CD4-positive, alpha-beta memory T cell (primary cell): ENCODE measurements around the gene ALAS2. TPM values are rescaled to one million over a fixed set of nuclear protein-coding genes. Genes with fewer than 3 reads are reported as not detected.
"Not testable (repeated sequence)": the region's sequence is repeated elsewhere in the genome, so short reads cannot be mapped to it uniquely, and the experiment has no call there.

Experiments used
- CTCF ChIA-PET: fragments of 350-600 bp; sonication (Branson Sonifier 250); formaldehyde crosslinking; loops from one replicate; lab custom pipeline; 2021; ENCODE audit warnings: inconsistent platforms; ENCODE audit not compliant: partially characterized antibody; lab: Charles Lee
- POLR2A ChIA-PET: fragments of 350-600 bp; sonication (Branson Sonifier 250); formaldehyde crosslinking; loops from one replicate; lab custom pipeline; 2021; ENCODE audit not compliant: partially characterized antibody; lab: Charles Lee
- DNase-seq, 5 donors: peaks; one replicate each; pipeline versions ENCODE4 v3.0.0 to v3.0.0-alpha.2; 2020 to 2022; ENCODE audit warnings: mixed read lengths in 1 of 5
- H3K27ac ChIP-seq: one replicate; pipeline ENCODE4 v1.7.0; 2013; ENCODE audit warnings: low read depth, low read length
- H3K27me3 ChIP-seq: 2 replicates; pipeline ENCODE4 v1.7.0; 2013; ENCODE audit warnings: mild to moderate bottlenecking, low read length, moderate library complexity; ENCODE audit not compliant: insufficient read depth
- H3K36me3 ChIP-seq: 2 replicates; pipeline ENCODE4 v1.7.0; 2013; ENCODE audit warnings: mild to moderate bottlenecking, low read length, moderate library complexity; ENCODE audit not compliant: insufficient read depth
- H3K4me1 ChIP-seq: 2 replicates; pipeline ENCODE4 v1.7.0; 2013; ENCODE audit warnings: mild to moderate bottlenecking, low read length, moderate library complexity; ENCODE audit not compliant: insufficient read depth
- H3K4me3 ChIP-seq, 2 donors: one replicate each; pipeline ENCODE4 v1.7.0; 2013; ENCODE audit warnings: low read length in 2 of 2, mild to moderate bottlenecking in 1 of 2
- H3K9me3 ChIP-seq, 2 donors: one replicate each; pipeline ENCODE4 v1.7.0; 2013; ENCODE audit warnings: low read length in 2 of 2, control low read depth in 1 of 2; ENCODE audit not compliant: control insufficient read depth in 1 of 2
- H3K27ac Mint-ChIP-seq, 7 donors: one replicate each; pipeline ENCODE4 v1.8.0; 2020 to 2021; ENCODE audit warnings: mixed read lengths in 7 of 7, mild to moderate bottlenecking in 6 of 7, inconsistent platforms in 3 of 7, moderate library complexity in 3 of 7
- H3K27me3 Mint-ChIP-seq, 2 donors: one replicate each; pipeline ENCODE4 v1.8.0; 2020 to 2021; ENCODE audit warnings: mixed read lengths in 2 of 2
- H3K36me3 Mint-ChIP-seq, 2 donors: one replicate each; pipeline ENCODE4 v1.8.0; 2020 to 2021; ENCODE audit warnings: mixed read lengths in 2 of 2, inconsistent platforms in 1 of 2, mild to moderate bottlenecking in 1 of 2
- H3K4me1 Mint-ChIP-seq, 4 donors: one replicate each; pipeline ENCODE4 v1.8.0; 2020 to 2021; ENCODE audit warnings: mixed read lengths in 4 of 4, mild to moderate bottlenecking in 1 of 4
- H3K4me3 Mint-ChIP-seq, 8 donors: one replicate each; pipeline ENCODE4 v1.8.0; 2020 to 2021; ENCODE audit warnings: mixed read lengths in 8 of 8, mild to moderate bottlenecking in 7 of 8, moderate library complexity in 6 of 8, inconsistent platforms in 3 of 8
- H3K9me3 Mint-ChIP-seq, 8 donors: one replicate each; pipeline ENCODE4 v1.8.0; 2020 to 2021; ENCODE audit warnings: mixed read lengths in 8 of 8, mild to moderate bottlenecking in 5 of 8, inconsistent platforms in 3 of 8, moderate library complexity in 1 of 8
- intact Hi-C: fragments of 100-400 bp; cut with micrococcal nuclease; formaldehyde crosslinking; loops from one replicate; pipeline ENCODE4 v1.15.1; 2023
- polyA plus RNA-seq, 2 donors: library from polyadenylated mRNA; unstranded; fragments of 300-500 nt; fragmentation: Illumina TruSeq; gene quantifications; one replicate each; pipeline ENCODE4 v1.2.3, GENCODE V29; 2021
- total RNA-seq, 2 experiments: library from RNA; stranded (reverse); gene quantifications; one replicate each; pipeline ENCODE4 v1.2.3, GENCODE V29; 2021

ALAS2 gene
- total and polyA plus RNA-seq, 4 experiments from 2014 or later: not detected

GRCh38 chrX:55050599-55050998 lies 19.8 kb upstream of the ALAS2 start:
- H3K4me3 Mint-ChIP-seq, H3K27ac ChIP-seq, H3K4me1 Mint-ChIP-seq, H3K36me3 Mint-ChIP-seq, POLR2A ChIA-PET, H3K27me3 Mint-ChIP-seq, H3K4me1 ChIP-seq, H3K27ac Mint-ChIP-seq, DNase-seq, H3K27me3 ChIP-seq, H3K4me3 ChIP-seq, intact Hi-C loops, H3K9me3 Mint-ChIP-seq, CTCF ChIA-PET, H3K9me3 ChIP-seq, H3K36me3 ChIP-seq: not testable (repeated sequence)

- Mint-ChIP-seq H3K9me3 (peaks cover 0 to 3% (median 0%) of the 10 kb centered on the region in 8 donors), H3K27ac (no peak overlapping the region), H3K4me1 (no peaks in the 10 kb centered on the region), H3K27me3 (no peaks in the 10 kb centered on the region), H3K36me3 (no peaks in the 10 kb centered on the region), H3K4me3 (no peak overlapping the region)
- no peaks in the 10 kb centered on the region for H3K9me3 ChIP-seq
- no peaks in the 10 kb centered on the region for H3K27me3 ChIP-seq
- POLR2A ChIA-PET: no interaction called here
- no peak overlapping the region for H3K4me3 ChIP-seq
- H3K36me3 ChIP-seq: no peaks in the 10 kb centered on the region
- intact Hi-C loops: no loop called here
- H3K4me1 ChIP-seq: no peaks in the 10 kb centered on the region
- CTCF ChIA-PET: no interaction called here
- H3K27ac ChIP-seq: no peak overlapping the region
- DNase-seq: no peak
These were observed 10.7 kb upstream of the ALAS2 start for GRCh38 chrX:55041514-55041913.

GRCh38 chrX:55039471-55039870 lies 8.7 kb upstream of the ALAS2 start:
- H3K9me3 Mint-ChIP-seq: peaks cover 0 to 4% (median 0%) of the 10 kb centered on the region in 8 donors
- POLR2A ChIA-PET: no interaction called here
- no peaks in the 10 kb centered on the region for H3K27me3 ChIP-seq
- no peak overlapping the region for H3K4me3 ChIP-seq
- H3K36me3 ChIP-seq: no peaks in the 10 kb centered on the region
- no peak overlapping the region for H3K27ac Mint-ChIP-seq
- H3K4me1 ChIP-seq: no peaks in the 10 kb centered on the region
- CTCF ChIA-PET: interaction anchor here (0.7 kb wide), 1 partner anchor 36 kb away, joined by 3 read pairs; no protein-coding TSS in a partner anchor
- no peaks in the 10 kb centered on the region for H3K4me1 Mint-ChIP-seq
- H3K27me3 Mint-ChIP-seq: no peaks in the 10 kb centered on the region
- H3K9me3 ChIP-seq: no peaks in the 10 kb centered on the region
- DNase-seq: no peak
- no peaks in the 10 kb centered on the region for H3K36me3 Mint-ChIP-seq
- intact Hi-C loops: no loop called here
- no peak overlapping the region for H3K4me3 Mint-ChIP-seq
- H3K27ac ChIP-seq: no peak overlapping the region

GRCh38 chrX:55033429-55033828 lies 2.7 kb upstream of the ALAS2 start:
- H3K4me3 ChIP-seq: no peak overlapping the region
- Mint-ChIP-seq H3K4me3 (no peak overlapping the region), H3K27ac (no peak overlapping the region), H3K9me3 (peaks cover 0 to 4% (median 0%) of the 10 kb centered on the region in 8 donors), H3K36me3 (no peaks in the 10 kb centered on the region), H3K4me1 (no peaks in the 10 kb centered on the region), H3K27me3 (no peaks in the 10 kb centered on the region)
- no peaks in the 10 kb centered on the region for H3K27me3 ChIP-seq
- DNase-seq: no peak
- ChIA-PET POLR2A (no interaction called here), CTCF (no interaction called here)
- intact Hi-C loops: no loop called here
- no peaks in the 10 kb centered on the region for H3K4me1 ChIP-seq
- H3K27ac ChIP-seq: no peak overlapping the region
- no peaks in the 10 kb centered on the region for H3K9me3 ChIP-seq
- H3K36me3 ChIP-seq: no peaks in the 10 kb centered on the region

GRCh38 chrX:55029291-55029690 lies 1.5 kb downstream of the ALAS2 start:
- Mint-ChIP-seq H3K4me1 (no peaks in the 10 kb centered on the region), H3K27ac (no peak overlapping the region), H3K9me3 (peaks cover 0 to 2% (median 0%) of the 10 kb centered on the region in 8 donors), H3K36me3 (peaks cover 0 to 4% of the 10 kb centered on the region in 2 donors), H3K4me3 (no peak overlapping the region), H3K27me3 (no peaks in the 10 kb centered on the region)
- no peak for DNase-seq
- Histone ChIP-seq H3K4me3 (no peak overlapping the region), H3K4me1 (no peaks in the 10 kb centered on the region), H3K27me3 (no peaks in the 10 kb centered on the region), H3K27ac (no peak overlapping the region), H3K9me3 (no peaks in the 10 kb centered on the region), H3K36me3 (no peaks in the 10 kb centered on the region)
- ChIA-PET CTCF (no interaction called here), POLR2A (no interaction called here)
- intact Hi-C loops: no loop called here

- H3K27ac ChIP-seq: no peak overlapping the region
- CTCF ChIA-PET: no interaction called here
- H3K27ac Mint-ChIP-seq: no peak overlapping the region
- no peaks in the 10 kb centered on the region for H3K4me1 Mint-ChIP-seq
- H3K4me3 Mint-ChIP-seq: no peak overlapping the region
- no peak overlapping the region for H3K4me3 ChIP-seq
- POLR2A ChIA-PET: no interaction called here
- H3K27me3 Mint-ChIP-seq: no peaks in the 10 kb centered on the region
- intact Hi-C loops: no loop called here
- peaks cover 0 to 2% (median 0%) of the 10 kb centered on the region in 8 donors for H3K9me3 Mint-ChIP-seq
- DNase-seq: no peak
- peaks cover 0 to 4% of the 10 kb centered on the region in 2 donors for H3K36me3 Mint-ChIP-seq
- no peaks in the 10 kb centered on the region for H3K9me3 ChIP-seq
- no peaks in the 10 kb centered on the region for H3K27me3 ChIP-seq
- H3K36me3 ChIP-seq: no peaks in the 10 kb centered on the region
- H3K4me1 ChIP-seq: no peaks in the 10 kb centered on the region
These were observed 2.2 kb downstream of the ALAS2 start for GRCh38 chrX:55028611-55029010.

- Histone ChIP-seq H3K4me3 (no peak overlapping the region), H3K4me1 (no peaks in the 10 kb centered on the region), H3K27me3 (no peaks in the 10 kb centered on the region), H3K9me3 (no peaks in the 10 kb centered on the region), H3K36me3 (no peaks in the 10 kb centered on the region), H3K27ac (no peak overlapping the region)
- ChIA-PET CTCF (no interaction called here), POLR2A (no interaction called here)
- H3K36me3 Mint-ChIP-seq: peaks cover 0 to 4% of the 10 kb centered on the region in 2 donors
- no peak overlapping the region for H3K4me3 Mint-ChIP-seq
- intact Hi-C loops: no loop called here
- no peaks in the 10 kb centered on the region for H3K27me3 Mint-ChIP-seq
- H3K27ac Mint-ChIP-seq: peak overlapping the region in 1 of 7 donors; percentile 57
- peaks cover 0 to 2% (median 0%) of the 10 kb centered on the region in 8 donors for H3K9me3 Mint-ChIP-seq
- H3K4me1 Mint-ChIP-seq: no peaks in the 10 kb centered on the region
- no peak for DNase-seq
These were observed 2.7 kb downstream of the ALAS2 start for GRCh38 chrX:55028040-55028439.

- peak overlapping the region in 1 of 8 donors; percentile 31 for H3K4me3 Mint-ChIP-seq
- Histone ChIP-seq H3K4me3 (no peak overlapping the region), H3K9me3 (no peaks in the 10 kb centered on the region), H3K27ac (no peak overlapping the region), H3K4me1 (no peaks in the 10 kb centered on the region), H3K27me3 (no peaks in the 10 kb centered on the region), H3K36me3 (no peaks in the 10 kb centered on the region)
- no peaks in the 10 kb centered on the region for H3K4me1 Mint-ChIP-seq
- DNase-seq: no peak
- no peaks in the 10 kb centered on the region for H3K27me3 Mint-ChIP-seq
- peaks cover 0 to 4% of the 10 kb centered on the region in 2 donors for H3K36me3 Mint-ChIP-seq
- ChIA-PET POLR2A (no interaction called here), CTCF (no interaction called here)
- H3K9me3 Mint-ChIP-seq: peaks cover 0 to 2% (median 0%) of the 10 kb centered on the region in 8 donors
- intact Hi-C loops: no loop called here
- peak overlapping the region in 1 of 7 donors; percentile 54 for H3K27ac Mint-ChIP-seq
These were observed 3.9 kb downstream of the ALAS2 start for GRCh38 chrX:55026840-55027239.
